ENCODE measurements around the gene SLC26A9.

Gene SLC26A9

GRCh38 chr1:205948886-205949285 is 5.6 kb upstream of the SLC26A9 start:
- no peak for DNase-seq (ENCODE audit: low read depth in 2 of 2)

DNA sequence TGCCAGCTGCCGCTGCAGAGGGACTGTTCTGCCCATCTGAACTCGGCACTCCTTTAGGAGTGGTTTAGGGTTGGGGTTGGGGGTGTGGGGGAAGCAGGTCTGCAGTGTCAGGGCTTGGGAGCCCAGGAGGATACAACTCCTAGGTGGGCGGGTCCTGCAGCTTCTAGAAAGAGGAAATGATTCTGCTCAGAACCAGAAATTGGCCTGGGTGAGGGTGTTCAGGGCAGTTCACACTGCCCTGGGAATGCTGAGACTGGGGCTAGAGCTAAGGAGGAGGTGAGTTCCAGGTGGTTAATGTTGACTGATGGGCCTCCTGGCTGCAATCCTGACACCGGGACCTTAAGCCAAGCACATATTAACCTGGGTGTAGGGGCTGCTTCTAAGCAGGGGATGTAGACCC is 4.8 kb upstream of the SLC26A9 start:
- DNase-seq (ENCODE audit: low read depth in 2 of 2) = no peak

DNA sequence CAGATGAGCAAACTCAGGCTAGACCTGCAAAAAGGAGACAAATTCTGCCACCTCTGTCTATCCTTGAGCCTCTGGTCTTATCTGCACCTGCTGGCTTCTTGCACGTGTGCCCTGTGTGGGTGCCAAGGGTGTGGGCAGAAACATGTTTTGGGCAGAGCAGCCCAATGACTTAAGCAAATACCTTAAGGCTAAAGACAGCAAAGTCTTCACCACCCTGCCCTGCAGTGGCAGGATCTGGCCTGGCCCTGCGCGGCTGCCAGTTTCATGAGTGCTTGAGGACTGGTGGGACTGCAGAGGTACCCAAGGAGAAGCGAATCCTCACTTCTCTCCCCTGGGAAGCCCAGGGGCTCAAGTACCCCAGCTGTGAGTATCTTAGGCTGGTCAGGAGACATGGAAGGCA is 3.8 kb upstream of the SLC26A9 start:
- no peak for DNase-seq (ENCODE audit: low read depth in 2 of 2)

- no peak for DNase-seq (ENCODE audit: low read depth in 2 of 2)
Observed at GRCh38 chr1:205945069-205945468, 1.8 kb upstream of the SLC26A9 start.

- DNase-seq (ENCODE audit: low read depth in 2 of 2) = no peak
Observed at GRCh38 chr1:205944525-205944924, 1.3 kb upstream of the SLC26A9 start.

- DNase-seq (ENCODE audit: low read depth in 2 of 2) = no peak
Observed at GRCh38 chr1:205942631-205943159, 561 bp downstream of the SLC26A9 start.

DNA sequence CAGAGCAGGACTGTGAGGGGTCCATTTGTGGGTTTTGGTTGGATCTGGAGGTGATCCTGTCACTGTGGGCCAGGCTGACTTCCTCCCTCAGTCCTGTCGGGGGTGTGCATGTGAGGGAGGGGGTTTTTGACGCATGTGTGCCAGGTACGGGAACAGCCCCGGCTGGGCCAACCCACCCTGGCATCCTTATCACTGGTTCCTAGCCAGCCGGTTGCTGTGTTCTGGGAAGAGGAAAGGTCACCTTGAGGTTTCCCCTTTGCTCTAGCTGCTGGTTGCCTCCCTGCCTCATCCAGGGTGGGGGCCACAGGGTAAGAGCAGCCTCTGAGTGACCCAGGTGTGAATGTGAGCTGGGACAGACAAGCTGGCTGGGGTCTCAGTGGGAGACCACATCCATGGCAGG is 2.5 kb downstream of the SLC26A9 start:
- DNase-seq (ENCODE audit: low read depth in 2 of 2) = no peak

- no peak for DNase-seq (ENCODE audit: low read depth in 2 of 2)
Observed at GRCh38 chr1:205939690-205940330, 3.4 kb downstream of the SLC26A9 start.

DNA sequence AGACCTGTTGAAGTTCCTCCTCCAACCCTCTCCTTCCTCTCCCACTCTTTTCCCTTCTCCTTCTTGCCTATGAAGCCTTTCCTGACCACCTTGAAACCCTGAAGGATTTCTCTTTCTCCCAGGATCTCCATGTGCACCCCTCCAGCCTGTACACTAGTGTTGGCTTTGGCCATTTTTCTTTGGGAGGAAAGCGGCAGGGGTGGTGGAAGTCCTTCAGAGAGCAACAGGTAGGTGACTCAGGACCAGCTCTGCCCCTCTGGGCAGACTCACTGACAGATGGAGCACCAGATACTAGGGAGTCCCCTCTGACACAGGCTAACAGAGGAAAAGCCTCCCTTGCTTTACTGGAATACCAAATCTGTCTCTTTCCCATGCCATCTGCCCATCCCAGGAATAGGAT is 4.6 kb downstream of the SLC26A9 start:
- no peak for DNase-seq (ENCODE audit: low read depth in 2 of 2)

DNA sequence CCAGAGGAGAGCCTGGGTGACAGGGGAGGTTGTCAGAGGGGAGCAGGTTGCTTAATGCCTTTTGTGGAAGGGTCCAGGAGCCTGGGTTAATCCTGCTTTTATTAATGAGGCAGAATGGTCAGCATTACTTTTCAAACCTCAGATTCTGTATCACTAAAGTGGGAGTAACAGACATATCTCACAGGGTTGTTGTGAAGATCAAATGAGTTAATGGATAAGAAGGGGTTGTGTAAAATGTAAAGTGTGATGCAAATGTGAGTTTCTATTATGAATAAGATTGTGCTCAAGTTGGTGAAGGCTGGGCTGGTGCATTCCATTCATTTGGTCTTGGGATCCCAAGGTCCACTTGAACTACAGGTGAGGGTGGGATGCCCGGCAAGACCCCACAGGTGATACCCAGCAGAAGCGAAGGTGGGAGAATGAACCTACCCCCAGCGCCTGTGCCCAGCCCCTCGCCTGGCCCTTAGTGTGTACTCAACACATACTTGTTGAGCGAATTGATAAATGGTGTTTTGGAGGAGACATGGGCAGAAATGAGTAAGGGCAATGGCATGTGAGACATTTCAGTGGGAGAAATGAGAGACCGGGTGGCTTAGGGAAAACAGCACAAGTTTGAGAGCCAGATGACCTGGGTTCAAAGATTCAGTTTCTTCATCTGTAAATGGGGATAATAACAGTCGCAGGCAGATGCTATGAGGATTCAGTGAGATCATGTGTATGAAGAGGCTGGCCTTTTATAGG is 6.2 kb downstream of the SLC26A9 start:
- no peak for DNase-seq (ENCODE audit: low read depth in 2 of 2)

DNA sequence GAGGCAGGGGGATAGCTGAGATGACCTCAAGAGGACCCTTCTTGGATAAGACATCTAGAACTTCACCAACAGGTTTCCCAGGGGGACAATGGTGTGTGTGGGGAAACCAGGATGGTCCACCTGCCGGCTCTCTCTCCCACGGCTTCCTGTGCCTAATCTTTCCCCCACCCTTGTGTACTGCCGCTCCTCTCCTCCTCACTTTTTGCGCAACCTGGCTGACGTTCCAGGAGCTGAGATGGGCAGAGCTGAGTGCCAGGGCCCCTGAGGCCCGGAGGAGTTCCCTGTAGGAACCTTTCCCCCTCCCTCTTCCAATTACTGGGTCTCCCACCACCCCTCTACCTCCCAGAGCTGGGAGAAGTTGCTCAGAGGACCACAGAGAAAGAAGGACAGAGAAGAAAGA is 6.9 kb downstream of the SLC26A9 start:
- no peak for DNase-seq (ENCODE audit: low read depth in 2 of 2)

GRCh38 chr1:205935869-205936268 is 7.4 kb downstream of the SLC26A9 start:
- no peak for DNase-seq (ENCODE audit: low read depth in 2 of 2)

DNA sequence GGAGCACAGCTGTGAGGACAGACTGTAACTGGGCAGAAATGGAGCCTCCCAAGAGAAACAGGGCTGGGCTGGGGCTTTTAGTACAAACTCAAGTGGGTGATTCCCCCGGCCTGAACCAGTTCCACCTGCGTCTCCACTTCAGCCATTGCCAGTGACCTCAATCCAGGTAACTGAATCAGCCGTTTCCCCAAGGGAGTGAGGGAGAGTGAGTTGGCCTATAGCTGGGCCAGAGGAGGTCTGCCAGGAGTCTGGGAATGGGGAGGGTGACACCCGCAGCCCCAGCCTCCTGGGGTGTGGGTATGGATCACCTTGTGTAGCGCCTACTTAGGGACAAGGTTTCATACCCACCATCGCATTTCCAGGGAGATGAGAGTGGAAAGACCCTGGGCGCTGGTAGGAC is 8.5 kb downstream of the SLC26A9 start:
- no peak for DNase-seq (ENCODE audit: low read depth in 2 of 2)

- DNase-seq (ENCODE audit: low read depth in 2 of 2) = no peak
Observed at GRCh38 chr1:205933671-205934618, 9.3 kb downstream of the SLC26A9 start.

DNA sequence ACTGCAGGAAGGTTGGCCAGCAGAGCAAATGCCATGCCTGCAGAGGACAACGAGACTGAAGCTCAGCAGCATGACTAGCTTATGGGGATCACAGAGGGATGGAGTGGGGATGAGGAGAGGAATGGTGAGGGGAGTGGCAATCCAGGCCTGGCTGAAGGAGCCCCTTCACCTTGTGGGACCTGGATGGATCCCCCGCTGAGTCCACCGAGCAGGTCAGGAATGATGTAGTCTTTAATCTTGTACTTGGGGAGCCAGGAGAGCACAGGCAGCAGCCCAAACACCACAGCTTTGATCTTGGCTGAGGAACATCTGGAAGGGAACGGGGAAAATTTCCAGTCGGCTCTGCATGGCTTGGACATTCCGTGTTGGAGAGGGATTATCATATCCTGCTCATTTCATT is 10.5 kb downstream of the SLC26A9 start:
- no peak for DNase-seq (ENCODE audit: low read depth in 2 of 2)

DNA sequence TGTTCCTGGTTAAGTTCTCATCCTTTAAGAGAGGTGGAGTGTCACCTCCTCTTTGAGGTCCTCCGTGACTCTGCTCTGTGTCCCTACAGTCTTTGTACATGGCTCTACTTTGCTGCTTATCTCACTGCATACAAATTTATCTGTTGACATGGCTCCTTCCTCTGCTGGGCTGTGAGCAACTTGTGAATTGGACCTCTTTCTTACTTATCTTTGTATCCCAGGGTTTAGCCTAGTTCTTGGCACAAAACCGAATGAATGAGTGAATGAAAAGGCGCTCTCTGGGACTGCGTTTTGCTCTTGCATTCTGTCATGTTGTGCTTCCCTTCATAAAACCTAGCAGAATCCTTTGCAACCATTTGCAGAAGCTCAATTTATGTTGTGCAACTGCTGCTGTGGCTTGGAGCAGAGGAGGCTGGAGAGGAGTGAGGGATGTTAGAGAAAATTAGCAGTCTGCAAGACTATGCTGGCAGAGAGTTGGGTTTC is 12.4 kb downstream of the SLC26A9 start:
- DNase-seq (ENCODE audit: low read depth in 2 of 2) = no peak

GRCh38 chr1:205930195-205930577 is 13.1 kb downstream of the SLC26A9 start:
- DNase-seq (ENCODE audit: low read depth in 2 of 2) = no peak

GRCh38 chr1:205929496-205930194 is 13.6 kb downstream of the SLC26A9 start:
- no peak for DNase-seq (ENCODE audit: low read depth in 2 of 2)

GRCh38 chr1:205928317-205928716 is 14.9 kb downstream of the SLC26A9 start:
- DNase-seq (ENCODE audit: low read depth in 2 of 2) = no peak

DNA sequence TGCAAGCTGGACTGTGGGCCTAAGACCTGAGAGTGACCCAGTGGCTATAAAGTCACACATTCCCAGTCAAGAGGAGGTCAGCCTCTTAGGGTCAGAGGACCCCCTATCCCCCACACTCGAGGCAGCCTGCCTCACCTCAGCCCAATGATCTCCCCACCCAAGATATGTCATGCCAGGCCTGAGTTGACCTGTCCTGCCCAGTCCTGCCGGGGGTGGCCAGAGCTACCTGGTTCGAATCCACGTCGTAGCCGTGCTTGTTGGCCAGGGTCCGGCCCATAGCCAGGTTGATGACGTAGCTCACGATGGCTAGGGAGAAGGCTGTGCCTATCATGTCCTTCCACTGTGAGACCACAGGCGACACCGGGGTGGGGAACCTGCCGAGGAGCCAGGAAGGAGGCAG is 15.6 kb downstream of the SLC26A9 start:
- no peak for DNase-seq (ENCODE audit: low read depth in 2 of 2)

GRCh38 chr1:205927247-205927646 is 16.0 kb downstream of the SLC26A9 start:
- no peak for DNase-seq (ENCODE audit: low read depth in 2 of 2)

GRCh38 chr1:205926636-205927035 is 16.6 kb downstream of the SLC26A9 start:
- DNase-seq (ENCODE audit: low read depth in 2 of 2) = no peak

Measured in stimulated activated CD8-positive, alpha-beta memory T cell treated with anti-CD3 and anti-CD28 coated beads, Interleukin-7, amount 100 ng/mL, for 1 hour (primary cell).